ENCODE data around the gene ANO3. TPM values are rescaled to one million over a fixed set of nuclear protein-coding genes. Genes with fewer than 3 reads are reported as not detected.

The ANO3 gene
- total RNA-seq, 2 experiments from 2014 or later: not detected

GRCh38 chr11:26556582-26556981, 224.7 kb downstream of the ANO3 start:
- Mint-ChIP-seq H3K27me3 (no peaks in the 10 kb centered on the region), H3K4me3 (no peak overlapping the region), H3K9me3 (ENCODE audit: low read depth) (peaks cover 7% of the 10 kb centered on the region), H3K36me3 (ENCODE audit: low read depth) (no peaks in the 10 kb centered on the region), H3K27ac (no peak overlapping the region), H3K4me1 (no peaks in the 10 kb centered on the region)
- ATAC-seq (no peak), DNase-seq (no peak)
- POLR2A ChIA-PET: no interaction called here
- CTCF ChIA-PET: no interaction called here
- intact Hi-C loops (cut with DNase I, micrococcal nuclease): no loop called here

DNA sequence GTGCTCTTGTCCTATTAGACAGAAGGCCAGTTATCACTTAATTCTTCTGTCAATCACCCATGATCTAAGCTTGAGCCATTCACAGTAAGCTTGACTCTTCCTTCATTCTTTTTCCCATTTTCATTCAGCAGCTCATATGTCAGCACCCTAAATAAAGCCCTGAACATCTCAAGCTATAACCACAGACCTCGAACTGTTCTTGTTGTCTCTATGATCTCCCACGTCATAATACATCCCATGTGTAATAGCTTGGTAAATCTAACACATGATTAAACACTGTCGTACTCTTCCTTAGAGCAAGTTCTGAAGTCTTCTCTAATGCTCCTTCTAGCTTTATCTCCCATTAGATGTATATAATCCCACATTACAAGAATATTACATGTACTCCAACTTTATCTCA, 225.7 kb downstream of the ANO3 start:
- no peak for DNase-seq
- ATAC-seq: no peak
- H3K4me3 Mint-ChIP-seq: no peak overlapping the region
- CTCF ChIA-PET: no interaction called here
- intact Hi-C loops (cut with DNase I, micrococcal nuclease): no loop called here
- H3K27ac Mint-ChIP-seq: no peak overlapping the region
- H3K27me3 Mint-ChIP-seq: no peaks in the 10 kb centered on the region
- no peaks in the 10 kb centered on the region for H3K36me3 Mint-ChIP-seq (ENCODE audit: low read depth)
- POLR2A ChIA-PET: no interaction called here
- H3K4me1 Mint-ChIP-seq: no peaks in the 10 kb centered on the region
- peaks cover 4% of the 10 kb centered on the region for H3K9me3 Mint-ChIP-seq (ENCODE audit: low read depth)

- CTCF ChIA-PET: no interaction called here
- H3K27me3 Mint-ChIP-seq: no peaks in the 10 kb centered on the region
- no peak overlapping the region for H3K27ac Mint-ChIP-seq
- DNase-seq: no peak
- intact Hi-C loops (cut with DNase I, micrococcal nuclease): no loop called here
- H3K4me1 Mint-ChIP-seq: no peaks in the 10 kb centered on the region
- H3K9me3 Mint-ChIP-seq (ENCODE audit: low read depth): peaks cover 4% of the 10 kb centered on the region
- ATAC-seq: no peak
- H3K4me3 Mint-ChIP-seq: no peak overlapping the region
- POLR2A ChIA-PET: no interaction called here
- no peaks in the 10 kb centered on the region for H3K36me3 Mint-ChIP-seq (ENCODE audit: low read depth)
Observed at GRCh38 chr11:26558190-26558589, 226.3 kb downstream of the ANO3 start.

GRCh38 chr11:26569646-26570045, 237.7 kb downstream of the ANO3 start:
- intact Hi-C loops (cut with DNase I, micrococcal nuclease): no loop called here
- Mint-ChIP-seq H3K36me3 (ENCODE audit: low read depth) (no peaks in the 10 kb centered on the region), H3K4me3 (no peak overlapping the region), H3K9me3 (ENCODE audit: low read depth) (peaks cover 6% of the 10 kb centered on the region), H3K27me3 (no peaks in the 10 kb centered on the region), H3K27ac (no peak overlapping the region), H3K4me1 (no peaks in the 10 kb centered on the region)
- POLR2A ChIA-PET: no interaction called here
- no peak for DNase-seq
- CTCF ChIA-PET: no interaction called here
- no peak for ATAC-seq

GRCh38 chr11:26571861-26572654, 240.1 kb downstream of the ANO3 start, which contains the start of gene MUC15:
Gene MUC15 (minus strand): TSS chr11:26572263. CDS start chr11:26567094, 5,169 bp downstream.
- no peaks in the 10 kb centered on the region for H3K4me1 Mint-ChIP-seq
- H3K27ac Mint-ChIP-seq: no peak within 1 kb of the TSS
- CTCF ChIA-PET: interaction anchor here (0.6 to 1.4 kb wide), 2 partner anchors 21 to 1148 kb away, joined by 3 to 5 read pairs; no protein-coding TSS in a partner anchor
- no peaks in the 10 kb centered on the region for H3K9me3 Mint-ChIP-seq (ENCODE audit: low read depth)
- no peak within 1 kb of the TSS for H3K4me3 Mint-ChIP-seq
- H3K36me3 Mint-ChIP-seq (ENCODE audit: low read depth): no peaks in the 10 kb centered on the region
- DNase-seq: no peak
- POLR2A ChIA-PET: no interaction called here
- H3K27me3 Mint-ChIP-seq: no peaks in the 10 kb centered on the region
- intact Hi-C loops (cut with DNase I, micrococcal nuclease): no loop called here
- ATAC-seq: no peak

- ChIA-PET CTCF (no interaction called here), POLR2A (no interaction called here)
- ATAC-seq (no peak), DNase-seq (no peak)
- no peaks in the 10 kb centered on the region for H3K9me3 Mint-ChIP-seq (ENCODE audit: low read depth)
- H3K36me3 Mint-ChIP-seq (ENCODE audit: low read depth): no peaks in the 10 kb centered on the region
- H3K4me1 Mint-ChIP-seq: no peaks in the 10 kb centered on the region
- H3K4me3 Mint-ChIP-seq: no peak overlapping the region
- intact Hi-C loops (cut with DNase I, micrococcal nuclease): no loop called here
- H3K27me3 Mint-ChIP-seq: no peaks in the 10 kb centered on the region
- H3K27ac Mint-ChIP-seq: no peak overlapping the region
Observed at GRCh38 chr11:26572770-26573402, 241.0 kb downstream of the ANO3 start.

- H3K27me3 Mint-ChIP-seq: no peaks in the 10 kb centered on the region
- H3K36me3 Mint-ChIP-seq (ENCODE audit: low read depth): no peaks in the 10 kb centered on the region
- no peak overlapping the region for H3K4me3 Mint-ChIP-seq
- CTCF ChIA-PET: no interaction called here
- DNase-seq: no peak
- no peak for ATAC-seq
- H3K9me3 Mint-ChIP-seq (ENCODE audit: low read depth): no peaks in the 10 kb centered on the region
- POLR2A ChIA-PET: no interaction called here
- intact Hi-C loops (cut with DNase I, micrococcal nuclease): no loop called here
- no peaks in the 10 kb centered on the region for H3K4me1 Mint-ChIP-seq
- H3K27ac Mint-ChIP-seq: no peak overlapping the region
Observed at GRCh38 chr11:26573896-26574295, 242.0 kb downstream of the ANO3 start.

- ATAC-seq (no peak), DNase-seq (no peak)
- ChIA-PET POLR2A (no interaction called here), CTCF (no interaction called here)
- intact Hi-C loops (cut with DNase I, micrococcal nuclease): no loop called here
- no peak overlapping the region for H3K27ac Mint-ChIP-seq
- no peaks in the 10 kb centered on the region for H3K9me3 Mint-ChIP-seq (ENCODE audit: low read depth)
- H3K4me1 Mint-ChIP-seq: no peaks in the 10 kb centered on the region
- H3K4me3 Mint-ChIP-seq: no peak overlapping the region
- no peaks in the 10 kb centered on the region for H3K36me3 Mint-ChIP-seq (ENCODE audit: low read depth)
- H3K27me3 Mint-ChIP-seq: no peaks in the 10 kb centered on the region
Observed at GRCh38 chr11:26575946-26576345, 244.0 kb downstream of the ANO3 start.

- H3K27ac Mint-ChIP-seq: no peak overlapping the region
- H3K27me3 Mint-ChIP-seq: no peaks in the 10 kb centered on the region
- DNase-seq (no peak), ATAC-seq (no peak)
- H3K4me3 Mint-ChIP-seq: no peak overlapping the region
- no peaks in the 10 kb centered on the region for H3K9me3 Mint-ChIP-seq (ENCODE audit: low read depth)
- H3K36me3 Mint-ChIP-seq (ENCODE audit: low read depth): no peaks in the 10 kb centered on the region
- H3K4me1 Mint-ChIP-seq: no peaks in the 10 kb centered on the region
- intact Hi-C loops (cut with DNase I, micrococcal nuclease): no loop called here
- POLR2A ChIA-PET: no interaction called here
- CTCF ChIA-PET: no interaction called here
Observed at GRCh38 chr11:26578998-26579661, 247.2 kb downstream of the ANO3 start.

DNA sequence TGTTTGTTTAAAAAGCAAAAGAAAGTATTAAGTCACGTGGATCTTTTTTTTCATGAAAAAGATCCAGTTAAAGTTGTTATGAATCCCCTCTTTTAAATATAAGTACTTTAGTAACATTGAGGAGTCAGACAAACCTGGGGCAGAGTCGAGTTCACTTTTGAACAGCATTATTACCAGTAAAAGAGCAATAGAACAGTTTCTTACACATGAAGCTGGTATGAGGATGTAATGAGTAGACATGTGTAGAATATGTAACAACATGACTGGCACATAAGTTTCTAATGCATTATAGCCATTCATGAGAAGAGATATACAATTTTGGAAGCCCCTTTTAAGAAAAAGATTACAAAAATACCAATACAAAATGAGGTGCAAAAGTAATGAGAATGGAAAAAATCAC, 247.8 kb downstream of the ANO3 start:
- Mint-ChIP-seq H3K27me3 (no peaks in the 10 kb centered on the region), H3K36me3 (ENCODE audit: low read depth) (no peaks in the 10 kb centered on the region), H3K9me3 (ENCODE audit: low read depth) (no peaks in the 10 kb centered on the region), H3K27ac (no peak overlapping the region), H3K4me3 (no peak overlapping the region), H3K4me1 (no peaks in the 10 kb centered on the region)
- no peak for DNase-seq
- ChIA-PET POLR2A (no interaction called here), CTCF (no interaction called here)
- intact Hi-C loops (cut with DNase I, micrococcal nuclease): no loop called here
- ATAC-seq: no peak

DNA sequence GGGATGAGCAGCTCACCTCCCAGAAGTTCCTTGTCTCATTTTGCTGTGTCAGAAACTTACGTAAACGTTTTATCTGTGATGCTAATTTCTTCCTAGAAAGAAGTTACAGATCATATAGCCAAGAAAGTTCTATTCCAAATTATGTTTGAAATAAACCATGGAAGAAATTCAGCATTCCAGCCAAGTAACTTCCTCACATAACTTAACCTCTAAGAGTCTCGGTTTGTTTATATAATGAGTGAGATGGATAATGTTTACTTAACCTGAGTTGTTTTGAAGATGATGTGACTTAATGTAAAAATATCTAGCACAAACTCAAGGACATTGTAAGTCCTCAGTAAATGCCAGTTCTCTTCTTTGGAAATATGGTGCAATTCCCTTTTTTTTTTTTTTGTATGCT, 249.0 kb downstream of the ANO3 start:
- Mint-ChIP-seq H3K27me3 (no peaks in the 10 kb centered on the region), H3K4me1 (no peaks in the 10 kb centered on the region), H3K36me3 (ENCODE audit: low read depth) (no peaks in the 10 kb centered on the region), H3K27ac (no peak overlapping the region), H3K4me3 (no peak overlapping the region), H3K9me3 (ENCODE audit: low read depth) (no peaks in the 10 kb centered on the region)
- intact Hi-C loops (cut with DNase I, micrococcal nuclease): no loop called here
- DNase-seq: no peak
- ChIA-PET POLR2A (no interaction called here), CTCF (no interaction called here)
- no peak for ATAC-seq

GRCh38 chr11:26583550-26583949, 251.6 kb downstream of the ANO3 start:
- H3K27me3 Mint-ChIP-seq: no peaks in the 10 kb centered on the region
- CTCF ChIA-PET: no interaction called here
- intact Hi-C loops (cut with DNase I, micrococcal nuclease): no loop called here
- no peaks in the 10 kb centered on the region for H3K9me3 Mint-ChIP-seq (ENCODE audit: low read depth)
- no peaks in the 10 kb centered on the region for H3K36me3 Mint-ChIP-seq (ENCODE audit: low read depth)
- no peak for ATAC-seq
- POLR2A ChIA-PET: no interaction called here
- H3K4me1 Mint-ChIP-seq: no peaks in the 10 kb centered on the region
- H3K4me3 Mint-ChIP-seq: no peak overlapping the region
- no peak for DNase-seq
- no peak overlapping the region for H3K27ac Mint-ChIP-seq
